Neural crest cell (in vitro differentiated cells): ENCODE data around the gene SLC6A20. TPM values are rescaled to one million over a fixed set of nuclear protein-coding genes. Genes with fewer than 3 reads are reported as not detected.

ENCODE experiments used
- DNase-seq: peaks from one replicate; pipeline ENCODE4 v3.0.0; 2021; ENCODE audit warnings: low read depth, mixed read lengths, low spot score
- H3K27ac Mint-ChIP-seq: one replicate; pipeline ENCODE4 v1.8.0; 2021; ENCODE audit warnings: mild to moderate bottlenecking, mixed read lengths; ENCODE audit not compliant: unreplicated experiment
- H3K27me3 Mint-ChIP-seq: 2 replicates; pipeline ENCODE4 v1.8.0; 2021; ENCODE audit warnings: low read depth, mild to moderate bottlenecking, mixed read lengths
- H3K36me3 Mint-ChIP-seq: 2 replicates; pipeline ENCODE4 v1.8.0; 2021; ENCODE audit warnings: low read depth, mild to moderate bottlenecking, mixed read lengths
- H3K4me1 Mint-ChIP-seq: 2 replicates; pipeline ENCODE4 v1.8.0; 2021; ENCODE audit warnings: mixed read lengths
- H3K4me3 Mint-ChIP-seq: one replicate; pipeline ENCODE4 v1.8.0; 2021; ENCODE audit warnings: mild to moderate bottlenecking, mixed read lengths
- H3K9me3 Mint-ChIP-seq: 2 replicates; pipeline ENCODE4 v1.8.0; 2021; ENCODE audit warnings: mixed read lengths
- total RNA-seq: library from RNA; stranded (reverse); gene quantifications from 2 replicates; pipeline ENCODE4 v1.2.1, GENCODE V29; 2021
- TF ChIP-seq, protein P1 (sequence below): fragments of 200-600 bp; sonication (generic); conservative IDR thresholded peaks from 2 replicates; pipeline ENCODE4 v1.5.0; 2021; ENCODE audit warnings: antibody characterized with exemption, mild to moderate bottlenecking

SLC6A20 gene
- total RNA-seq, 1 donor from 2014 or later, result not detected

DNA sequence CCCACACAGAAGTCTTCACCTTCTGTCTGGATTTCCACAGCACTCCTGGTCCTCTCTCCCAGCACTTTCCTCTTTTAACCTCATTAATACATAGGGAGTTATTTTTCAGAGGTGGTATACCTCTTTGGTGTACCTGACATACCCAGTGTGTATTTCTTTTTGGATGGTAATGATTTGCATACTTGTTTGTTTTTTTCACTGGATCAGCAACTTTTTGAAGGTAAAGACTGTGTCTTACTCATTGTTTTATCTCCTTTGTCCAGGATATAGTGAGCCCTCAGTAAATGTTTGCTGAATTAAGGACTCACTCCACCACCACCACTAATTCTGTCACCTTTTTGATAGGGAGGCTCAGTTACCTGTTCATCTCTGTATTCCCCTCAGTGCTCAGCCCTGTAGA is 55.1 kb downstream of the SLC6A20 start:
- Mint-ChIP-seq H3K27ac (no peak overlapping the region), H3K27me3 (no peaks in the 10 kb centered on the region), H3K4me1 (no peaks in the 10 kb centered on the region), H3K36me3 (peaks cover 10% of the 10 kb centered on the region), H3K4me3 (no peak overlapping the region), H3K9me3 (no peaks in the 10 kb centered on the region)
- no peak for DNase-seq
- TF ChIP-seq, protein P1, sequence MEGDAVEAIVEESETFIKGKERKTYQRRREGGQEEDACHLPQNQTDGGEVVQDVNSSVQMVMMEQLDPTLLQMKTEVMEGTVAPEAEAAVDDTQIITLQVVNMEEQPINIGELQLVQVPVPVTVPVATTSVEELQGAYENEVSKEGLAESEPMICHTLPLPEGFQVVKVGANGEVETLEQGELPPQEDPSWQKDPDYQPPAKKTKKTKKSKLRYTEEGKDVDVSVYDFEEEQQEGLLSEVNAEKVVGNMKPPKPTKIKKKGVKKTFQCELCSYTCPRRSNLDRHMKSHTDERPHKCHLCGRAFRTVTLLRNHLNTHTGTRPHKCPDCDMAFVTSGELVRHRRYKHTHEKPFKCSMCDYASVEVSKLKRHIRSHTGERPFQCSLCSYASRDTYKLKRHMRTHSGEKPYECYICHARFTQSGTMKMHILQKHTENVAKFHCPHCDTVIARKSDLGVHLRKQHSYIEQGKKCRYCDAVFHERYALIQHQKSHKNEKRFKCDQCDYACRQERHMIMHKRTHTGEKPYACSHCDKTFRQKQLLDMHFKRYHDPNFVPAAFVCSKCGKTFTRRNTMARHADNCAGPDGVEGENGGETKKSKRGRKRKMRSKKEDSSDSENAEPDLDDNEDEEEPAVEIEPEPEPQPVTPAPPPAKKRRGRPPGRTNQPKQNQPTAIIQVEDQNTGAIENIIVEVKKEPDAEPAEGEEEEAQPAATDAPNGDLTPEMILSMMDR, result no peak

DNA sequence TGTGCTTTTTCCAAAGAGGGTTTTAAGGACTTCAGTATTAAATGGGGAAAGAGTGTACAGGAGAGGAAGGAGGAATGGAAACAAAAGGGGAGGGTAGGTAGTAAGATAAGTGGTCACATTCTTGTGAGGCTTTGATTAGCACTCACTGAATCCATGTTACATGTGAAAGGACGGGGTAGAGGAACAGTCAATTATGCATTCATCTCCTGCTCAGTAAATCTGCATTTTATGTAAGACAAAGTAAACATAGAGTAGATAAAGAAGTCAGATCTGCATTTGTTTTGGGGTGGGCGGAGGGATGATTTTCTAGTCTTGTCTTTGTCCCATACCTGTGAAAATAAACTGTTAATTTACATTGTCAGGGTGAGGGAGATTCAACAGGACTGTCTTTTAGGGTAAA is 56.3 kb downstream of the SLC6A20 start:
- Mint-ChIP-seq H3K4me1 (no peaks in the 10 kb centered on the region), H3K9me3 (no peaks in the 10 kb centered on the region), H3K36me3 (peaks cover 9% of the 10 kb centered on the region), H3K27ac (no peak overlapping the region), H3K27me3 (no peaks in the 10 kb centered on the region), H3K4me3 (no peak overlapping the region)
- no peak for DNase-seq
- TF ChIP-seq, protein P1, result no peak

DNA sequence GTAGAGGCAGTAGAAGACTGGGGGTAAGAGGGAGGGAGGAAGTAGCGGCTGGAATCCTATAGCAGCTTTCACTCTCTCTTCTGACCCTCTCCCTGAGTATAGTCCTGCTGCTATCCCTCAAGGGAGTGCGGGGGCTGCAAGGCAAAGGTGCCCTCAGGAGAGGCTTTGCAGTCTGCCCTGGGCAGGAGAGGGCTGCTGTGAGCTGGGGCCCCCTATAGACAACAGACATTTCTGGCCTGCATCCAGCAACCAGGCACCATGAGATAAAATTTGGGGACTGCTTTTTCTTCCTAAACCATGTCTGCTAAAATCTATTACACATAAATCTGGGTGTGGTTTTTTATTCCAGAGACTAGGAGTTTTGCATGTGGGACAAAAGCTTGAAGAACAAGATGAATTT is 59.1 kb downstream of the SLC6A20 start:
- no peaks in the 10 kb centered on the region for H3K27me3 Mint-ChIP-seq
- no peak overlapping the region for H3K4me3 Mint-ChIP-seq
- no peak for DNase-seq
- peaks cover 18% of the 10 kb centered on the region for H3K36me3 Mint-ChIP-seq
- TF ChIP-seq, protein P1, result no peak
- no peaks in the 10 kb centered on the region for H3K4me1 Mint-ChIP-seq
- no peaks in the 10 kb centered on the region for H3K9me3 Mint-ChIP-seq
- no peak overlapping the region for H3K27ac Mint-ChIP-seq

DNA sequence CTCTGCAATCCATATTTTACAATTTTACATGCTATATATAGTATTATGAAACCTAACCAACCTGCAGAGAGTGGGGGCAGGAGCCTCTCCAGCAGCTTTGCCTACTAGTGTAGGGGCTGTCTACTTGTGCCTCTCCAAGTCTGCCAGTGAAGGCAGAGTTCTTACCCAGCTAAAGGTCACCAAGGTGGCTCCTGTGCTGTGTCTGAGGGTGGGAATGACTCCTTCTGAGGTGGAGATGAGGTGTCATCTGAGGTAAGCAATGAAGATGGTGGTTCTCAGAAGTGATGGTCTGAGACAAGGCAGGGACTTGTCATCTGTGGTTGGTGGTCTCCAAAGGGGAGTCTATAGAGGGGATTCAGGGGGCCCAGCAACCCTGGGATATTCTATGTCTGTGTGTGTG is 59.6 kb downstream of the SLC6A20 start:
- TF ChIP-seq, protein P1, result no peak
- peak overlapping the region; percentile 79 for H3K27ac Mint-ChIP-seq
- no peaks in the 10 kb centered on the region for H3K27me3 Mint-ChIP-seq
- no peaks in the 10 kb centered on the region for H3K4me1 Mint-ChIP-seq
- no peak overlapping the region for H3K4me3 Mint-ChIP-seq
- peaks cover 16% of the 10 kb centered on the region for H3K36me3 Mint-ChIP-seq
- DNase-seq, result no peak
- H3K9me3 Mint-ChIP-seq, result no peaks in the 10 kb centered on the region

DNA sequence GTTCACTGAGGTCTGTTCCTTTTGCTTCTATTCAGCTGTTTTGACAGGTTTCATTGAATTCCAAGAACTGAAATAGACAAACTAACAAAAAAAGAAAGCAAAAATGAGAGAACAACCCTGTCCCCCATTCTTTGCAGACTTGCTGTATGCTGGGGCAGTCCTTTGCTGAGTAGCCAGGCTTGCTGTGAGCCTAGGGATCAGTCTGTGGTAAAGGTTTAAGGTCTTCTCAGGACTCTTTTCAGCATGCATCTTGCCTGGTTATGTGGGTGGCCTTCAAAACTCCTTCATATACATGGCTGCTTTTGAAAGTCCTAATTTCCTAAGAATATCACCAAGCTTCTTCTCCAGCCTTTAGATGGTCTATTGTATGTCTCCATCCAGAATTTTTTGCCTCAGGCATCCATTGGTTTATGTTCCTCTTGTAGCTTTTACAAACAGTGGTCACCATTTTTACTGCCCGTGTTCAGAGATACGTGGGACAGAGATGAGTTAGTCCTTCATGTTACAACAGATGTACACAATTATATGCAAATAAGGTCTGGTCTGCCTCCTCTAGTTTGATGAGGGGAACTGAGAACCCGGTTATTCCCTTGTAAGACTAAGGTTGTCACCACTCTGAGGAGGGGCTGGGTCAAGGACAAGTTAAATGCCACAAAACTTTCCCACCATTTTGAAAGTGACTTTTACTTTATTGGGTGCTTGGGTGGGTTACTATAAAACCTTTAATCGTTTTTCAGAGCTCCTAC is 65.8 kb downstream of the SLC6A20 start:
- Mint-ChIP-seq H3K4me3 (no peak overlapping the region), H3K36me3 (peaks cover 37% of the 10 kb centered on the region), H3K27me3 (no peaks in the 10 kb centered on the region), H3K9me3 (no peaks in the 10 kb centered on the region), H3K4me1 (peaks cover 4% of the 10 kb centered on the region), H3K27ac (peak overlapping the region; percentile 59)
- no peak for DNase-seq
- TF ChIP-seq, protein P1, result no peak
